ENCODE data around the gene SIGMAR1.

SIGMAR1 gene

GRCh38 chr9:34600908-34601307 is 36.7 kb downstream of the SIGMAR1 start:
- no peak for DNase-seq

- no peak for DNase-seq
Measured at GRCh38 chr9:34599546-34599945, 38.0 kb downstream of the SIGMAR1 start.

GRCh38 chr9:34594177-34594576 is 43.4 kb downstream of the SIGMAR1 start:
- DNase-seq = no peak

GRCh38 chr9:34592895-34593601 is 44.5 kb downstream of the SIGMAR1 start:
- DNase-seq = no peak

- DNase-seq = no peak
Measured at GRCh38 chr9:34591917-34592866, 45.4 kb downstream of the SIGMAR1 start.

- peak; percentile 37 for DNase-seq
Measured at GRCh38 chr9:34591248-34591916, 46.2 kb downstream of the SIGMAR1 start.

- no peak for DNase-seq
Measured at GRCh38 chr9:34590381-34591247, 47.0 kb downstream of the SIGMAR1 start.

GRCh38 chr9:34589636-34590380 is 47.8 kb downstream of the SIGMAR1 start, which contains the start of gene CNTFR:
TSS of gene CNTFR (minus strand) at chr9:34589724. CDS start at chr9:34568981, 20,743 bp downstream.
- no peak for DNase-seq

- no peak for DNase-seq
Measured at GRCh38 chr9:34588671-34589635, 48.6 kb downstream of the SIGMAR1 start.

GRCh38 chr9:34587271-34587670 is 50.3 kb downstream of the SIGMAR1 start:
- no peak for DNase-seq

- DNase-seq = no peak
Measured at GRCh38 chr9:34585946-34586669, 51.5 kb downstream of the SIGMAR1 start.

- no peak for DNase-seq
Measured at GRCh38 chr9:34584970-34585369, 52.6 kb downstream of the SIGMAR1 start.

Measured in KG1 (cell line).